ENCODE measurements around the gene PLXND1. TPM values are rescaled to one million over a fixed set of nuclear protein-coding genes. Genes with fewer than 3 reads are reported as not detected.

The PLXND1 gene, protein sequence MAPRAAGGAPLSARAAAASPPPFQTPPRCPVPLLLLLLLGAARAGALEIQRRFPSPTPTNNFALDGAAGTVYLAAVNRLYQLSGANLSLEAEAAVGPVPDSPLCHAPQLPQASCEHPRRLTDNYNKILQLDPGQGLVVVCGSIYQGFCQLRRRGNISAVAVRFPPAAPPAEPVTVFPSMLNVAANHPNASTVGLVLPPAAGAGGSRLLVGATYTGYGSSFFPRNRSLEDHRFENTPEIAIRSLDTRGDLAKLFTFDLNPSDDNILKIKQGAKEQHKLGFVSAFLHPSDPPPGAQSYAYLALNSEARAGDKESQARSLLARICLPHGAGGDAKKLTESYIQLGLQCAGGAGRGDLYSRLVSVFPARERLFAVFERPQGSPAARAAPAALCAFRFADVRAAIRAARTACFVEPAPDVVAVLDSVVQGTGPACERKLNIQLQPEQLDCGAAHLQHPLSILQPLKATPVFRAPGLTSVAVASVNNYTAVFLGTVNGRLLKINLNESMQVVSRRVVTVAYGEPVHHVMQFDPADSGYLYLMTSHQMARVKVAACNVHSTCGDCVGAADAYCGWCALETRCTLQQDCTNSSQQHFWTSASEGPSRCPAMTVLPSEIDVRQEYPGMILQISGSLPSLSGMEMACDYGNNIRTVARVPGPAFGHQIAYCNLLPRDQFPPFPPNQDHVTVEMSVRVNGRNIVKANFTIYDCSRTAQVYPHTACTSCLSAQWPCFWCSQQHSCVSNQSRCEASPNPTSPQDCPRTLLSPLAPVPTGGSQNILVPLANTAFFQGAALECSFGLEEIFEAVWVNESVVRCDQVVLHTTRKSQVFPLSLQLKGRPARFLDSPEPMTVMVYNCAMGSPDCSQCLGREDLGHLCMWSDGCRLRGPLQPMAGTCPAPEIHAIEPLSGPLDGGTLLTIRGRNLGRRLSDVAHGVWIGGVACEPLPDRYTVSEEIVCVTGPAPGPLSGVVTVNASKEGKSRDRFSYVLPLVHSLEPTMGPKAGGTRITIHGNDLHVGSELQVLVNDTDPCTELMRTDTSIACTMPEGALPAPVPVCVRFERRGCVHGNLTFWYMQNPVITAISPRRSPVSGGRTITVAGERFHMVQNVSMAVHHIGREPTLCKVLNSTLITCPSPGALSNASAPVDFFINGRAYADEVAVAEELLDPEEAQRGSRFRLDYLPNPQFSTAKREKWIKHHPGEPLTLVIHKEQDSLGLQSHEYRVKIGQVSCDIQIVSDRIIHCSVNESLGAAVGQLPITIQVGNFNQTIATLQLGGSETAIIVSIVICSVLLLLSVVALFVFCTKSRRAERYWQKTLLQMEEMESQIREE (N-terminal part only)
- 74.4 to 95.3 TPM (median 86.1 TPM) in 5 replicates for total RNA-seq (2022; extraction: Qiagen RNA extraction; ENCODE audit: low read depth)

GRCh38 chr3:129606636-129607390 lies at the start of gene PLXND1:
TSS of gene PLXND1 (minus strand) at chr3:129606676. CDS start at chr3:129606639, 37 bp downstream.

GRCh38 chr3:129543156-129543790 lies 63.2 kb downstream of the PLXND1 start, which contains the start of gene H1-8:
TSS of gene H1-8 (plus strand) at chr3:129543175. CDS start at chr3:129543219, 44 bp downstream.

GRCh38 chr3:129528589-129529100 lies 77.8 kb downstream of the PLXND1 start, which contains the start of gene RHO:
TSS of gene RHO (plus strand) at chr3:129528639. CDS start at chr3:129528734, 95 bp downstream.

Other genes with a start within 250 kb of the PLXND1 start
- 0.40 to 0.67 TPM (median 0.51 TPM) in 5 replicates for gene EFCAB12, start 178.0 kb downstream of the PLXND1 start, total RNA-seq (2022; extraction: Qiagen RNA extraction; ENCODE audit: low read depth)
- gene MBD4, start 166.7 kb downstream of the PLXND1 start, total RNA-seq (2022; extraction: Qiagen RNA extraction; ENCODE audit: low read depth), result 20.8 to 27.0 TPM (median 22.7 TPM) in 5 replicates
- 11.8 to 14.5 TPM (median 13.5 TPM) in 5 replicates for gene IFT122, start 166.5 kb downstream of the PLXND1 start, total RNA-seq (2022; extraction: Qiagen RNA extraction; ENCODE audit: low read depth)
- gene RHO, start 78.0 kb downstream of the PLXND1 start, total RNA-seq (2022; extraction: Qiagen RNA extraction; ENCODE audit: low read depth), result not detected in 5 replicates
- not detected in 5 replicates for gene H1-8, start 63.5 kb downstream of the PLXND1 start, total RNA-seq (2022; extraction: Qiagen RNA extraction; ENCODE audit: low read depth)

All from A549 treated with DMSO at 1 μM for 4 hours (cell line).